Measurements from ENCODE around the gene LRRK1. TPM values are rescaled to one million over a fixed set of nuclear protein-coding genes. Genes with fewer than 3 reads are reported as not detected.

LRRK1 gene
- polyA plus RNA-seq, 1 of the 3 experiments (the other 2 are of a cell fraction), result 6.9 TPM

- Histone ChIP-seq H4K20me1 (ENCODE audit: insufficient read depth) (no peaks in the 10 kb centered on the region), H3K79me2 (ENCODE audit: insufficient read depth) (no peaks in the 10 kb centered on the region), H3K9me2 (no peaks in the 10 kb centered on the region), H3K27ac (ENCODE audit: low read depth in 2 of 2, low read length in 1 of 2) (no peak overlapping the region), H3K36me3 (replicated peaks in 1 of 2; ENCODE audit: control insufficient read depth in 1 of 2, insufficient read depth in 2 of 2, low read length in 1 of 2) (no peaks in the 10 kb centered on the region), H3K9ac (no peak overlapping the region), H3K4me2 (no peak overlapping the region), H3F3A (replicated peaks; ENCODE audit: insufficient read depth) (no peaks in the 10 kb centered on the region), H3K9me3 (no peaks in the 10 kb centered on the region), H3K4me3 (ENCODE audit: low read depth in 2 of 2, low read length in 1 of 2) (no peak overlapping the region), H3K27me3 (ENCODE audit: insufficient read depth) (no peaks in the 10 kb centered on the region), H3K4me1 (ENCODE audit: control insufficient read depth in 1 of 2, insufficient read depth in 2 of 2, low read depth in 1 of 2, low read length in 1 of 2) (no peaks in the 10 kb centered on the region), H2AFZ (ENCODE audit: low read depth) (no peak overlapping the region)
- ChIA-PET POLR2A (no interaction called here), CTCF (interaction anchor here (1.4 to 1.5 kb wide), 2 partner anchors 12 to 91 kb away, joined by 3 to 7 read pairs; no protein-coding TSS in a partner anchor)
- 90% methylated on average over 13 of the region's 13 CpGs for WGBS (ENCODE audit: low lambda C conversion rate)
- TF ChIP-seq JUND (IDR thresholded peaks at IDR 0.05), result no peak
- no peak for TF ChIP-seq NRF1 (IDR thresholded peaks at IDR 0.05; ENCODE audit: low read depth, low read length)
- DNase-seq, result no peak
These were observed 108.8 kb downstream of the LRRK1 start for GRCh38 chr15:101027920-101028319.

GRCh38 chr15:101028321-101028720 lies 109.2 kb downstream of the LRRK1 start:
- ChIA-PET CTCF (interaction anchor here (1.4 to 1.5 kb wide), 2 partner anchors 13 to 91 kb away, joined by 3 to 7 read pairs; no protein-coding TSS in a partner anchor), POLR2A (no interaction called here)
- no peaks in the 10 kb centered on the region for H3K9me2 ChIP-seq
- H3K9me3 ChIP-seq, result no peaks in the 10 kb centered on the region
- H4K20me1 ChIP-seq (ENCODE audit: insufficient read depth), result no peaks in the 10 kb centered on the region
- no peak overlapping the region for H3K4me3 ChIP-seq (ENCODE audit: low read depth in 2 of 2, low read length in 1 of 2)
- no peak overlapping the region for H3K9ac ChIP-seq
- TF ChIP-seq EP300 (IDR thresholded peaks at IDR 0.05; ENCODE audit: borderline replicate concordance in 1 of 2, low read depth in 1 of 2, low read length in 1 of 2) (no peak), RFX5 (IDR thresholded peaks at IDR 0.05; ENCODE audit: low read length) (no peak), JUND (IDR thresholded peaks at IDR 0.05) (no peak), CHD2 (IDR thresholded peaks at IDR 0.05; ENCODE audit: low read length, partially characterized antibody) (no peak), PBX3 (IDR thresholded peaks at IDR 0.05) (no peak), TCF12 (IDR thresholded peaks at IDR 0.05) (no peak), MXI1 (IDR thresholded peaks at IDR 0.05; ENCODE audit: low read depth, low read length) (no peak), POLR2AphosphoS5 (IDR thresholded peaks at IDR 0.05; ENCODE audit: low read depth, low read length) (no peak), ELF1 (IDR thresholded peaks at IDR 0.05) (no peak), NRF1 (IDR thresholded peaks at IDR 0.05; ENCODE audit: low read depth, low read length) (no peak), RAD21 (IDR thresholded peaks at IDR 0.05; ENCODE audit: low read length) (no peak), ZBTB33 (IDR thresholded peaks at IDR 0.05; ENCODE audit: borderline replicate concordance, low read depth) (no peak), YY1 (IDR thresholded peaks at IDR 0.05; ENCODE audit: low read depth) (no peak), USF1 (IDR thresholded peaks at IDR 0.05; ENCODE audit: borderline replicate concordance, low read depth) (no peak), SMC3 (IDR thresholded peaks at IDR 0.05; ENCODE audit: low read depth, low read length) (no peak)
- H3K27ac ChIP-seq (ENCODE audit: low read depth in 2 of 2, low read length in 1 of 2), result no peak overlapping the region
- H3K36me3 ChIP-seq (replicated peaks in 1 of 2; ENCODE audit: control insufficient read depth in 1 of 2, insufficient read depth in 2 of 2, low read length in 1 of 2), result no peaks in the 10 kb centered on the region
- no peaks in the 10 kb centered on the region for H3F3A ChIP-seq (replicated peaks; ENCODE audit: insufficient read depth)
- H3K4me1 ChIP-seq (ENCODE audit: control insufficient read depth in 1 of 2, insufficient read depth in 2 of 2, low read depth in 1 of 2, low read length in 1 of 2), result no peaks in the 10 kb centered on the region
- 89% methylated on average over 9 of the region's 9 CpGs for WGBS (ENCODE audit: low lambda C conversion rate)
- H3K27me3 ChIP-seq (ENCODE audit: insufficient read depth), result no peaks in the 10 kb centered on the region
- H2AFZ ChIP-seq (ENCODE audit: low read depth), result no peak overlapping the region
- no peaks in the 10 kb centered on the region for H3K79me2 ChIP-seq (ENCODE audit: insufficient read depth)
- no peak overlapping the region for H3K4me2 ChIP-seq
- no peak for DNase-seq
